ENCODE measurements around the gene MILR1.

DNA sequence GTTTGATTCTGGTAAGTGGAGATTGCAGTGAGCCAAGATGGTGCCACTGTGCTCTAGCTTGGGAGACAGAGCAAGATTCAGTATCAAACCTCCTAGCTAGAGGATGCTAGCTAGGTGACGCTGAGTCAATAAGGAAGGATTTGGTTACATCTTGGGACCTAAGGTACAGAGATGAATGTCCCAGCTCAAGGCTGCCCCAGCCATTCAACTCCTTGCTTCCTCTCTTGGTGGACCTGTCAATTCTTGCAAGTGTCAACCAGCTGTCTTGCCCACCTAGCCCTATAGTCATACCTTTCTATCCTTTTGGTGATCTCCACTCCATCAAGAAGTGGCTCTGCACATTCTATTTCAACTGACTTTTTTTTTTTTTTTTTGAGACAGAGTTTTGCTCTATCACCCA is 1.4 kb upstream of the MILR1 start:
- no peak for TF ChIP-seq GRHL2 (CRISPR knock-in tag; IDR thresholded peaks at IDR 0.05; ENCODE audit: insufficient replicate concordance, severe bottlenecking)
- TF ChIP-seq, protein P1, sequence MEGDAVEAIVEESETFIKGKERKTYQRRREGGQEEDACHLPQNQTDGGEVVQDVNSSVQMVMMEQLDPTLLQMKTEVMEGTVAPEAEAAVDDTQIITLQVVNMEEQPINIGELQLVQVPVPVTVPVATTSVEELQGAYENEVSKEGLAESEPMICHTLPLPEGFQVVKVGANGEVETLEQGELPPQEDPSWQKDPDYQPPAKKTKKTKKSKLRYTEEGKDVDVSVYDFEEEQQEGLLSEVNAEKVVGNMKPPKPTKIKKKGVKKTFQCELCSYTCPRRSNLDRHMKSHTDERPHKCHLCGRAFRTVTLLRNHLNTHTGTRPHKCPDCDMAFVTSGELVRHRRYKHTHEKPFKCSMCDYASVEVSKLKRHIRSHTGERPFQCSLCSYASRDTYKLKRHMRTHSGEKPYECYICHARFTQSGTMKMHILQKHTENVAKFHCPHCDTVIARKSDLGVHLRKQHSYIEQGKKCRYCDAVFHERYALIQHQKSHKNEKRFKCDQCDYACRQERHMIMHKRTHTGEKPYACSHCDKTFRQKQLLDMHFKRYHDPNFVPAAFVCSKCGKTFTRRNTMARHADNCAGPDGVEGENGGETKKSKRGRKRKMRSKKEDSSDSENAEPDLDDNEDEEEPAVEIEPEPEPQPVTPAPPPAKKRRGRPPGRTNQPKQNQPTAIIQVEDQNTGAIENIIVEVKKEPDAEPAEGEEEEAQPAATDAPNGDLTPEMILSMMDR (IDR thresholded peaks at IDR 0.05) = no peak
- TF ChIP-seq, protein P2, sequence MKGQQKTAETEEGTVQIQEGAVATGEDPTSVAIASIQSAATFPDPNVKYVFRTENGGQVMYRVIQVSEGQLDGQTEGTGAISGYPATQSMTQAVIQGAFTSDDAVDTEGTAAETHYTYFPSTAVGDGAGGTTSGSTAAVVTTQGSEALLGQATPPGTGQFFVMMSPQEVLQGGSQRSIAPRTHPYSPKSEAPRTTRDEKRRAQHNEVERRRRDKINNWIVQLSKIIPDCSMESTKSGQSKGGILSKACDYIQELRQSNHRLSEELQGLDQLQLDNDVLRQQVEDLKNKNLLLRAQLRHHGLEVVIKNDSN (CRISPR knock-in tag; IDR thresholded peaks at IDR 0.05) = no peak
- no peak for TF ChIP-seq NR3C1 (CRISPR knock-in tag; conservative IDR thresholded peaks at IDR 0.05; ENCODE audit: low read depth)
- TF ChIP-seq, protein P3, sequence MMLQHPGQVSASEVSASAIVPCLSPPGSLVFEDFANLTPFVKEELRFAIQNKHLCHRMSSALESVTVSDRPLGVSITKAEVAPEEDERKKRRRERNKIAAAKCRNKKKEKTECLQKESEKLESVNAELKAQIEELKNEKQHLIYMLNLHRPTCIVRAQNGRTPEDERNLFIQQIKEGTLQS (CRISPR knock-in tag; conservative IDR thresholded peaks at IDR 0.05) = no peak
- TF ChIP-seq, protein P4, sequence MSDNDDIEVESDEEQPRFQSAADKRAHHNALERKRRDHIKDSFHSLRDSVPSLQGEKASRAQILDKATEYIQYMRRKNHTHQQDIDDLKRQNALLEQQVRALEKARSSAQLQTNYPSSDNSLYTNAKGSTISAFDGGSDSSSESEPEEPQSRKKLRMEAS (CRISPR knock-in tag; IDR thresholded peaks at IDR 0.05) = no peak
